SK-N-MC (cell line): ENCODE measurements around the gene PPOX.

Source experiments
- DNase-seq: peaks from one replicate; pipeline ENCODE4 v3.0.0-alpha.2; 2011; ENCODE audit warnings: low read depth, low spot score
- H3K27ac ChIP-seq: fragments of 200-600 bp; sonication (generic); 2 replicates; pipeline ENCODE4 v1.5.1; 2016; ENCODE audit warnings: mixed run types
- H3K36me3 ChIP-seq: fragments of 200-600 bp; sonication (generic); 2 replicates; pipeline ENCODE4 v1.6.1; 2017; ENCODE audit warnings: antibody characterized with exemption, low read length, mixed read lengths; ENCODE audit not compliant: insufficient read depth
- H3K4me3 ChIP-seq: fragments of 200-600 bp; sonication (generic); 2 replicates; pipeline ENCODE4 v1.5.1; 2016
- H3K9ac ChIP-seq: fragments of 200-600 bp; sonication (generic); 2 replicates; pipeline ENCODE4 v1.8.0; 2017; ENCODE audit warnings: mixed run types, mixed read lengths; ENCODE audit not compliant: insufficient read length
- H3K9me3 ChIP-seq: fragments of 200-600 bp; sonication (generic); 2 replicates; pipeline ENCODE4 v1.6.1; 2017; ENCODE audit warnings: low read depth, mild to moderate bottlenecking, antibody characterized with exemption, low read length, moderate library complexity, mixed read lengths
- EZH2 ChIP-seq: fragments of 200-600 bp; sonication (generic); IDR thresholded peaks from one replicate; pipeline ENCODE4 v1.6.1; 2017; ENCODE audit warnings: antibody characterized with exemption
- FOXP2 ChIP-seq: optimal IDR thresholded peaks from 2 replicates; pipeline ENCODE3; 2011; ENCODE audit warnings: mild to moderate bottlenecking, moderate library complexity; ENCODE audit not compliant: insufficient read depth; ENCODE audit errors: extremely low read length, control extremely low read depth
- POLR2AphosphoS5 ChIP-seq: IDR thresholded peaks from 2 replicates; pipeline ENCODE4 v1.6.1; 2012; ENCODE audit warnings: mild to moderate bottlenecking, low read depth, low read length, borderline replicate concordance

The PPOX gene

DNA sequence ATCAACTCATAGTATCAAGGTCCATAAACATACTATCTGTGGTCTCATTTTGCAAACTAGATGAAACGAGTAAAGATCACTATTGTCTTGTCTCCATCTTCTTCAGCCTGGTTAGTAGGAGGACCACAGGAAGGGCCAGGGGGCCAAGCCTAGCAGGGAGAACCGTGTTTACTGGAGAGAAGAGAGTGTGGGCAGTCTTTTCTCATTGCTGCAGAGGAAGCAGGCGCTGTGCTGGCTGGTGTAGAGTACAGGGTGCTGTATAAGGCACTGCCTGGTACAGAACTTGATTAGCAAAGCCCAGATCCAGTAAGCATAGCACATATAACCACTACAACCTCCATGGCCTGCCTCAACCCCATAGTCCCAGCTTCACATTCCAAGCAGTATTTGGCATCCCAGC lies 21.1 kb downstream of the PPOX start:
- no peak for DNase-seq
- no peaks in the 10 kb centered on the region for H3K9me3 ChIP-seq
- H3K27ac ChIP-seq: no peak overlapping the region
- peaks cover 18% of the 10 kb centered on the region for H3K36me3 ChIP-seq
- H3K4me3 ChIP-seq: no peak overlapping the region
- TF ChIP-seq FOXP2 (no peak), POLR2AphosphoS5 (no peak), EZH2 (no peak)
- no peak overlapping the region for H3K9ac ChIP-seq

- Histone ChIP-seq H3K27ac (no peak overlapping the region), H3K4me3 (no peak overlapping the region), H3K9ac (no peak overlapping the region), H3K9me3 (no peaks in the 10 kb centered on the region), H3K36me3 (peaks cover 28% of the 10 kb centered on the region)
- TF ChIP-seq POLR2AphosphoS5: no peak
- TF ChIP-seq EZH2: no peak
- TF ChIP-seq FOXP2: no peak
- DNase-seq: no peak
Observed at GRCh38 chr1:161188381-161188780, 22.2 kb downstream of the PPOX start.

GRCh38 chr1:161189036-161189435 lies 22.8 kb downstream of the PPOX start:
- no peak for DNase-seq
- H3K36me3 ChIP-seq: peaks cover 35% of the 10 kb centered on the region
- no peak overlapping the region for H3K9ac ChIP-seq
- H3K9me3 ChIP-seq: no peaks in the 10 kb centered on the region
- no peak overlapping the region for H3K4me3 ChIP-seq
- TF ChIP-seq FOXP2 (no peak), EZH2 (no peak), POLR2AphosphoS5 (no peak)
- no peak overlapping the region for H3K27ac ChIP-seq

DNA sequence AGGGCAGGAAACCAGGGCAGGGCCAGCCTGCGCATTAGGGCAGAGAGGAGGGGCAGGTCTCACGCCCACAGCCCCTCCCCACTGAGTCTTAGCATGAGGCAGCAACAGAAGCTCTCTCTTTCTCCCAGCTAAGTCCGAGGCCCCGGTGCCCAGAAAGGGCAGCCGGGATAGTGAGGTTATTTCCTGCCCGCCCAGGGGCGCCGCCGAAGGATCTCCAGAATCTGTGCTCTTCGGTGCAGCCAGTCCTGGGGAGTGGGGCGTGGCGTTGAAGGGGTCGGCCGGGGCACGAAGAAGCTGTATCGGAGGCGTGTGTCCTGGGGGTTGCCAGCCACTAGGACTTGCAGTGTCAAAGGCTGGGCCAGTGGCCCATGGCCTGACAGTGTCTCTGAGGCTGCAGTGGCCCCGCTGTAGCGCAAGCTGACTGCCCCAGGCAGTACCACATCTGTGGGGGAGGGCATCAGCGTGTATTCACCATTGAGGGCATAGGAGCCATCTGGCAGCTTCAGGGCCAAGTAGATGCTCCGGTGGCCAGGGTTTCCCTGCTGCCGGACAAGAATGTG lies 24.8 kb downstream of the PPOX start:
- Histone ChIP-seq H3K9me3 (no peaks in the 10 kb centered on the region), H3K27ac (no peak overlapping the region), H3K4me3 (no peak overlapping the region), H3K36me3 (peaks cover 54% of the 10 kb centered on the region), H3K9ac (no peak overlapping the region)
- no peak for DNase-seq
- TF ChIP-seq POLR2AphosphoS5 (no peak), EZH2 (no peak), FOXP2 (no peak)

DNA sequence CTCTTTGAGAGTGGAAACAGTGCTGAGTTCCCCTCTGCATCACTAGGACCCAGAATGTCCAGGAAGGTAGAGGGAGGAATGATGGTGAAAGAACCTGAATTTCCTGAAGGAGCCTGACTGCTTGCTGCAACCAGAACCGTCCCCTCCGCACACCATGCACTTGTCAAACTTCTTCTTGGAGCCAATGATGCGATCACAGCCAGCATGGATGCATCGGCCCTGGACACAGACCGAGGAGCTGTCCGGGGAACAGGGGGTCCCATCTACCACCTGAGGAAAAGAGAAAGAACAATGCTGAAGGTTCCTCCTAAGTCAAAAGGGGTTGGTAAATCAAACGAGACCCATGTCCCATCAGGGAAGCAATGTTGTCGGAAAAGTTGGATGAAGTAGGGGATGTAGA lies 25.7 kb downstream of the PPOX start:
- TF ChIP-seq FOXP2 (no peak), EZH2 (no peak)
- DNase-seq: no peak
- Histone ChIP-seq H3K9ac (no peak overlapping the region), H3K36me3 (peaks cover 60% of the 10 kb centered on the region), H3K27ac (no peak overlapping the region), H3K4me3 (no peak overlapping the region), H3K9me3 (no peaks in the 10 kb centered on the region)

- DNase-seq: no peak
- Histone ChIP-seq H3K27ac (no peak overlapping the region), H3K36me3 (peaks cover 60% of the 10 kb centered on the region), H3K9me3 (no peaks in the 10 kb centered on the region), H3K4me3 (no peak overlapping the region), H3K9ac (no peak overlapping the region)
- TF ChIP-seq POLR2AphosphoS5 (no peak), EZH2 (no peak), FOXP2 (no peak)
Observed at GRCh38 chr1:161192476-161193465, 26.5 kb downstream of the PPOX start.

DNA sequence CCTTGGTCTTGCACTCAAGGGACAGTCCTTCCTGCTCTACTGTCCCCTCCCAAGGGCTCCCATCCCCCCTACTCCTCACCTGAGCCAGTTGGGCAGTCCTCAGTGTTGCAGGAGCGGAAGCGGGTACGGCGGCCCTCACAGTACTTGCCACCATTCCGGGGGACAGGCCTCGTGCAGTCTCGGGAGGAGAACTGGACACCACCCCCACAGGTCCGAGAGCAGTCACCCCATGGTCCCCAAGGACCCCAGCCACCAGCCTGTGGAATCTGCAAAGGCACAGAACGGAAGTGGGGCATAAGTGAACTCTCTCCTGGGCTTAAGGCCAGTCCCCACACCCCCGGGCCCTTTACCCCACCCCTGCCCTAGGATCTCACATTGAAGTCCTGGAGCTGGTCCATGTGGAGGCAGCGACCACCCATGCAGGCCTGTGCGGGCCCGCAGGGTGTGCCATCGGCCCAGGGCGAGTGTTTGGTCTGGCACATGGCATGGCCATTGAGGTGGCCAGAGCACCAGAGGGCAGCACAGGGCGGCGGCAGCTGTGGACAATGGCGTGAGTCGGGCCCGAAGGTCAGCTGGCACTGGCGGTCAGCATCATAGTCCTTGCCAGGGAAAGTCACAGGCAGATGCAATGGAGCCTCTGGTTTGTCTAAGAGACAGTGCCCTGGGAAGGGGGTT lies 27.5 kb downstream of the PPOX start:
- no peaks in the 10 kb centered on the region for H3K9me3 ChIP-seq
- H3K4me3 ChIP-seq: no peak overlapping the region
- peaks cover 60% of the 10 kb centered on the region for H3K36me3 ChIP-seq
- H3K27ac ChIP-seq: no peak overlapping the region
- H3K9ac ChIP-seq: no peak overlapping the region
- no peak for TF ChIP-seq EZH2
- TF ChIP-seq FOXP2: no peak
- TF ChIP-seq POLR2AphosphoS5: no peak
- no peak for DNase-seq

DNA sequence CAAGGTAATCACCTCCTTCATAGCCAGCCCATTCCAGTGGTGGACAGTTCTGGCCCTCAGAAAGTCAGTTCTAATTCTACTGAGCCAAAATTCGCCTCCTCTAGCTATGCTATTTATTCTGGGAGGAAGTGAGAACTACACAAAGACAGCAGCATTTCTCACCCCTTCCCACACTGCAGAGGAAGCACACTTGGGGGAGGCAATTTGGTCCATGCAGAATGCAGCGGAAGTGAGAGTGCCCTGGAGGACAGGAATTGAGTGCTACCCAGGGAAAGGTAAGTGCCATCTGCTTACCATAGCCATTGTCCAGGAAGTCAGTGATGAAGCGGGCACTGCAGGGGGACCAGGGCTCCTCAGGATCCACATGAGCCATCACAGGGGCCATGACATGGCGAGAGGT lies 28.9 kb downstream of the PPOX start:
- DNase-seq: no peak
- TF ChIP-seq FOXP2: no peak
- TF ChIP-seq POLR2AphosphoS5: no peak
- TF ChIP-seq EZH2: no peak
- H3K27ac ChIP-seq: no peak overlapping the region
- H3K9me3 ChIP-seq: no peaks in the 10 kb centered on the region
- H3K9ac ChIP-seq: no peak overlapping the region
- no peak overlapping the region for H3K4me3 ChIP-seq
- peaks cover 60% of the 10 kb centered on the region for H3K36me3 ChIP-seq

- H3K36me3 ChIP-seq: peaks cover 54% of the 10 kb centered on the region
- peak overlapping the region; percentile 5 for H3K9ac ChIP-seq
- no peak for DNase-seq
- no peaks in the 10 kb centered on the region for H3K9me3 ChIP-seq
- TF ChIP-seq POLR2AphosphoS5 (no peak), EZH2 (no peak), FOXP2 (no peak)
- no peak overlapping the region for H3K27ac ChIP-seq
- H3K4me3 ChIP-seq: peak overlapping the region; percentile 83
Observed at GRCh38 chr1:161196111-161196510, 29.9 kb downstream of the PPOX start.
